Cardiac muscle cell (in vitro differentiated cells and primary cell): ENCODE data around the gene CDV3. TPM values are rescaled to one million over a fixed set of nuclear protein-coding genes. Genes with fewer than 3 reads are reported as not detected.

Experiments
- polyA plus RNA-seq: library from polyadenylated mRNA; unstranded; fragments of >200 nt; fragmentation: Nextera tagmentation; extraction: Ambion mirVana; gene quantifications from 2 replicates; pipeline ENCODE4 v1.2.1, GENCODE V29; 2016
- total RNA-seq: library from RNA; depleted of rRNA; stranded (reverse); fragments of >200 nt; gene quantifications from 2 replicates; pipeline ENCODE4 v1.2.3, GENCODE V29; 2016

The CDV3 gene
- total and polyA plus RNA-seq, 2 experiments from 2014 or later = 56.7 to 100 TPM

Other genes with a start within 250 kb of the CDV3 start
- gene BFSP2, start 173.6 kb upstream of the CDV3 start, total RNA-seq = not detected in 2 replicates
- gene BFSP2, start 173.6 kb upstream of the CDV3 start, polyA plus RNA-seq = not detected in 2 replicates
- gene TOPBP1, start 88.3 kb downstream of the CDV3 start, total RNA-seq = 23.4 and 35.1 TPM in 2 replicates
- 20.3 and 20.5 TPM in 2 replicates for gene TOPBP1, start 88.3 kb downstream of the CDV3 start, polyA plus RNA-seq
- gene TF, start 172.7 kb downstream of the CDV3 start, total RNA-seq = 0.11 and 0.33 TPM in 2 replicates
- 1.4 and 3.0 TPM in 2 replicates for gene TF, start 172.7 kb downstream of the CDV3 start, polyA plus RNA-seq
- 19.0 and 29.2 TPM in 2 replicates for gene SRPRB, start 232.1 kb downstream of the CDV3 start, total RNA-seq
- 30.6 and 40.9 TPM in 2 replicates for gene SRPRB, start 232.1 kb downstream of the CDV3 start, polyA plus RNA-seq